ENCODE measurements around the gene WIPF2.
"Not testable (repeated sequence)": the region's sequence is repeated elsewhere in the genome, so short reads cannot be mapped to it uniquely, and the experiment has no call there.

Gene WIPF2

DNA sequence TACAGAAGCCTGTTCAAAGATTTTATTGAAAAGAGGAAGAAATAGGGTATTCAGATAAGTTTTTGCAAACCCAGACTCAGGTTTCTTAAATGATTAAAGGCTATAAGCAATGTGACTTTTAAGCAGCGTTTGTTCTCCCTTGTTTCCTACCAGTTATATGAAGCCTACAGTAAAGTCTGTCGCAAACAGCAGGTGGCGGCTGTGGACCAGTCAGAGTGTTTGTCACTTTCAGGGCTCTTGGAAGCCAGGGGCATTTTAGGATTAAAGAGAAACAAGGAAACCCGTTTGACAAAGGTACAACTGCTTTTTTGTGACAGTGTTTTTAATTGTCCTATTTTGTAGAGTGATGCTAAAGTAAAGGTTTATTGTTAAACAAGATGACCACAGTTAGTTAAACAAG, 82.2 kb downstream of the WIPF2 start:
- peak; percentile 38 for DNase-seq

DNA sequence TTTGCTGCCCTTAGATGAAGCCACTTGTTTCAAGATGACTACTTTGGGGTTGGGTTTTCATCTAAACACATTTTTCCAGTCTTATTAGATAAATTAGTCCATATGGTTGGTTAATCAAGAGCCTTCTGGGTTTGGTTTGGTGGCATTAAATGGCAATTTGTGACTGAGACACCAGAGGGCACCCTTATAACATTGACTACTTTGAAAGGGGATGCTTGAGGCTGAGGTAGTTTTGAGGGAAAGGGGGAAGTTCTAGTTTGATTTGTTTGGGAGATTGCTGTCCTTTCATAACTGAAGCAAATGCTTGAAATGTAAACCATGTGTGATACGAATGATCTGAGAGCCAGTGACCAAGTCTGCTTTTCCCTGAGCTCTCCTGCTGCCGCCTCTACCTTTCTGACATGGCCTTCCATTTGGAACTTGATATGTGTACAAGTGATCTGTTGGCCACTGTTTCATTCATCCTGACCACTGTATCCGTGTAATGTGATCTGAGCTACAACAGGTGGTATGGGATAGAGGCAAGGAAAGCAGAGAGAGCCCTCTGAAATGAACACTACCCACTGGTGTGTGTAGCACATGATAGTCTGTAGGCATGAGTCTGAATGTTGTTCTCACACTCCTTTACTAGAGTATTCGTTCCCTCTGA, 84.0 kb downstream of the WIPF2 start:
- DNase-seq = peak; percentile 67

DNA sequence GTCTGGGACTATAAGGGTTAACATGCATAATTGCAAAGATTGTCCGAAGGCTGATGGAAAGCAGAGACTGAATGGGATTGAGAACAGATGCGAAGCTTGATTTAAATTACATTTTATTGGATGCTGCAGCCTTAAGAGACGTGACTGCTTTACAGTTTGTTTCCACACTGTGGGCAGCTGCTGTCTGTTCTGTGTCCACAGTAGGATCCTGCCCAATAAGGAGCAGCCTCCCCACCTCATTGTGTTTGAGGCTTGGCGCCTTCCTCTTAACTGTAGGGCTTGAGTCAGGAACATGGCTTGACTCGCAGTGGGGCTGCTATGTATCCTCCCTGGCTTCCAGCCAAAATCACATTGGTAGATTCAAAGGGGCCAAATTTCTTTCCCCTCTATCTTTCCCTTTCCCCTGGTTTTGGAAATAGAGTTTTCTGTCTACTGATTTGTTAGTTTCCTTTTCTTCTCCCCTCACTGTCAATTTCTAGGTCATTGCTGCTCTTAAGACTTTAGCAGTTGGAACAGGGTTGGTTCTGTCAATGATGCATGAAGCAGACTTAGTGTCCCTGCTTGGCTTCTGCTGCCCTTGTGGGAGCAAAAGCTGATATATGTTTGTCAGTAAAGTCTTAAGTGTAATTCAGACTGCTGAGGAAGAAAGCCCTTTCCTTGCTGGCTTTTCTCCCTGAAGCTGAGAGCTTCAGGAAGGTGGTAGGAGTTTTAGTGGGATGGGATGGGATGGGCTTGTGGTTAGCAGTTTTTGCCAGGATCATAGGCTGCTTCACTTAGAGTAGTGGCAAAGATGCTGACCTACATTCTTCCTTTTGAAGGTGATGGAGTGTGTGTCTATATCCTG, 84.8 kb downstream of the WIPF2 start:
- DNase-seq = no peak

DNA sequence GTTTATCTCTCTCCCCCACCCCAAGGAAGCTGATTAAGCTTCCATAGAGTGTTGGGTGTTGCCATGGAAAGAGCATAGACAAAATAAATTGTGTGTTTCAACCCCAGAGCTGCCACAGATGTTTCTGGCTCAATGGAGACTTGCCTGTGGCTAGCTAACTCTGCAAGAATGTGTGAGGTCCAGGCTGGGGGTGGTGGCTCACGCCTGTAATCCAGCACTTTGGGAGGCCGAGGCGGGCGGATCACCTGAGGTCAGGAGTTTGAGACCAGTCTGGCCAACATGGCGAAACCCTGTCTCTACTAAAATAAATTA, 85.4 kb downstream of the WIPF2 start:
- DNase-seq = not testable (repeated sequence)

DNA sequence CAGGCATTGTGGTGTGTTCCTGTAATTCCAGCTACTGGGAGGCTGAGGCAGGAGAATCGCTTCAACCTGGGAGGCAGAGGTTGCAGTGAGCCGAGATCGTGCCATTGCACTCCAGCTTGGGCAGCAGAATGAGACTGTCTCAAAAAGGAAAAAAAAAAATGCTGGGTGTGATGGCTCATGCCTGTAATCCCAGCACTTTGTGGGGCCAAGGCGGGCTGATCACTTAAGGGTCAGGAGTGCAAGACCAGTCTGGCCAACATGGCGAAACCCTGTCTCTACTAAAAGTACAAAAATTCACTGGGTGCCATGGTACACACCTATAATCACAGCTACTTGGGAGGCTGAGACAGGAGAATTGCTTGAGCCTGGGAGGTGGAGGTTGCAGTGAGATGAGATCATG, 85.8 kb downstream of the WIPF2 start:
- DNase-seq = not testable (repeated sequence)

DNA sequence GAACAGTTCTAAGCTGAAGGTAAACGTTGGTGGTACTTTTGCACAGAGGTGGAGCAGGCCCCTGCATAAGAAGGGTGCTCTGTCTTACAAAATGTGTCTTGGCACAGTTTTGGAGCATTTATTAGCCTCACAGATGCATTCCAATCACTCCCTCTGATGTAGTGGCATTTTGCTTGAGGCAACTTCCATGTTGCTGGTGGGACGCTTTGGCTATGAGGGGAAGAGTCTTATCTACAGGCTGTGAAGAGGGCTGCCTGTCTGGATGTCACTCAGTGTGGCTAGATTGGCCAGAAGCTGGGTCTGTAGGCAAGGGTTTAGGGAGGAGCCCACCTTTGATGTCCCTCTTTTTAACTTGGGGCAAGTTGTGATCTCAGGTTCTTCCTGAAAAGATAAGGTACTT, 87.3 kb downstream of the WIPF2 start:
- no peak for DNase-seq

DNA sequence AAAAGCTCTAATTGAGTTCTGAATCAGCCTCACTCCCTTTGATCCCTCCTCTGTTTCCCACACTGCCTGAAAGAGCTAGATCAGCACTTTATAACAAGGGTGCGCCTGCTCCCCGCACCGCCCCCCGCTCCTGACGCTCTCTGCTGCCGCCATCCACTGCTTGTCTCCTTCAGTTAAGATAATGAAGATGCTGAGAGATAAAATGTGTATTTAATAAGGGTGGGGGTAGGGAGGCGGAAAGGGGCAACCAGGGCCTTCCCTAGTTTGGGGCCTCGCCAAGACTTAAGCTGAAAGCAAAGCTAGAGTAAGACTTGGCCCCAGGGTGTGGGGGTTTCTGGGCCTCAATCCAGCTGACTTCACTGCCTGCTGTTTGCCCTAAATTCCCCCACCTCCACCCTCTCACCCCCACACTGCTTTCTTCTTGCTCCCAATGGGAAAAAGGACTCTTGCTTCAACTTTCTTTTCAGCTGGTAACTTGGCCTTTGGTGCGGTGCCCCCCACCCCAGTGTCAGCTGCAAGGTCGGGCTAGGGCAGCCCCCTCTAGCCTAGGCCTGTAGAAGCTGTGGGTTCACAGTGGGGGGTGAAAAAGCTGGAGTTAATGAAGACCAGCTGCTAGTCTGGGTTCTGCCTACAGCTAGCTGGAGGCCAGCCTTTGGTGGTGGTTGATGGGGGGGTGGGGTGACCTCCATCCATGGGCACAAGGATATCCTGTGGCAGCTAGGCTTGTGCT, 88.1 kb downstream of the WIPF2 start:
- DNase-seq = peak; percentile 45

DNA sequence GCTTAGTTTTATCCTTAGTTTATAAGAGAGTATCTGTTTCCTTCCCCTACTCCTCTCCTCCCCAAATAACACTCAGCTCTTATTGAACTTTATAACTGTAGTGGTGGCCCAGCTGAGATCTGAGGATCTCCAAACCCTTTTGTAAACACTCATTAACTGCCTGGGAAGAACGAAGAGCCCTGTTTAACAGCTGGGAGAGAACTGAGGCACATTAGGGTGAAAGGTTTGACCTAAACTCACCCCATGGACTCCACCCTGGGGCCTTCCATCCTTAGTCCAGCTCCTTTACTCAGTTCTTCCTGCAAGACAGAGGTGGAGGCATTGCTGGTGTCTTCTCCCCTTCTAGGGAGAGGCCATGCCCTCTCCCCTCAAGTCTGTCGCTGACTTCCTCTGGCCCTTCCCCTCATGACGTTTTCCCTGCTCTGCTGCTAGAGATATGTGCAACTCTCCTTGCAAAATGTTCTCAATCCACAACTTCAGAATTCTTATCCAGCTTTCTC, 88.7 kb downstream of the WIPF2 start:
- DNase-seq = peak; percentile 45

DNA sequence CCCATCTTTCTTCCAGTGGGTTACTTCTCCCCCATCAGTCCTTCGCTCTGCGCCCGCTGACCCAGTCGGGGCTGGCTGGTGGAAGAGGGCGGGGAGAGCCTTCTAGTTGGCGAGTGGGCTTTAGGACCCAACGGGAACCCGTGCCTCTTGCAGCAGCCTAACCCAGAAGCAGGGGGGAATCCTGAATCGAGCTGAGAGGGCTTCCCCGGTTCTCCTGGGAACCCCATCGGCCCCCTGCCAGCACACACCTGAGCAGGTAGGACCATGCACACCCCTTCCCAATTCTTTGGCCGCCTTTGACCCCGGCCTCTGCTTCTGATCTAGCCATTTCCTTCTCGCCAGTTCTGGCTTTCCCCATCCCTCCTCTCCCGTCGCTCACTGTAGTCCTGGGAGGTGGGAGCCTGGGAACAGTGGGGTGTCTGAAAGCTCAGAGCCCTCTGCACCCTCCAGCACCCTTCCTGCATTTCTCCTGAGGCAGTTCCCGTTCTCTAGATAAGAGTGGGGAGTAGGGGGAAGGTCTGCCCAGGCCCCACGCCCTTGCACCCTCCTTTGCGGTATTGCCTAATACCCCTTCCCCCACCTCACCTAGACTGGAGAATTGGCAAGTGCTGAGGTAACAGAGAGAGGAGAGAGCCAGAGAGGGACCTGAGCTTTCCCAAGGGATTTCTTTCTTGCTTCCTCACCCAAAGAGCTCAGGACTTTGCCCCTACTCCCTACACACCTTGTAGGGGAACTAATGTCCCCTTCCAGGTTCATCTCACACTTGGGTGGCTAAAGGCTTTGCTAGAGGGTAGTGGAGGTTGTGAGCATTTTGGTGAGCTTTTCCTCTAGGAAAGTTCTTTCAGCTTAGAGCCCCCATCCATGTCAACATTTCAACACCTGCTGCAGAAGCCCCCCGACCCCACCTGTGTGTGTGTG, 90.2 kb downstream of the WIPF2 start, which contains the start of gene RARA:
Gene RARA (plus strand): TSS at position 150 of the 918 bp plus-strand sequence. CDS start 22,039 bp downstream, outside the sequence.
- peak; percentile 11 for DNase-seq

DNA sequence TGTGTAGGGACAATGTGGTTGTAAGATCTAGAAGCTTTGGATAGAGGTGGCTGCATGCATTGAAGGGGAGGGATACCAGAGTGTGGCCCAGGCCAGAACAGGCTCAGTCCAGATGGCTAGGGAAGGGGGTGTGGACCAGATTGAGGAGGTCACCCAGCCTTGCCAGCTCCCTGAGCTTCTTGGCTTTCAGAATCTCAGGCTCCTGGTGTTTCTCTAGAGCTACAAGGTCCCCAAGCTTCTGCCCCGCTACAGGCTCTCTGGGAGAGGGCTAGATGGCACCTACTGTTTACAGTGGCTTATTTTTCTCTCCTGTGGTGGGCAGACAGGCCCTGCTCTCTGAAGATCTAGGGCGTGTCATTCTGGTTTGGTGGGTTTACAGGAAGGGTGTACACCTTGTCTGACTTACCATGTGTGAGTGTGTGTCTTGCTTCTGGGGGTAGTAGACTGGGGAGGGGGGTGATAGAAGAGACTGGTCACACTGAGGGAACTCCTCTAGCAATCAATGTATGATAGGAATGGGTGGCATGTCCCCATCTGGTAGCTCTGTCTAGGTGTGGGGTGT, 90.9 kb downstream of the WIPF2 start:
- no peak for DNase-seq

DNA sequence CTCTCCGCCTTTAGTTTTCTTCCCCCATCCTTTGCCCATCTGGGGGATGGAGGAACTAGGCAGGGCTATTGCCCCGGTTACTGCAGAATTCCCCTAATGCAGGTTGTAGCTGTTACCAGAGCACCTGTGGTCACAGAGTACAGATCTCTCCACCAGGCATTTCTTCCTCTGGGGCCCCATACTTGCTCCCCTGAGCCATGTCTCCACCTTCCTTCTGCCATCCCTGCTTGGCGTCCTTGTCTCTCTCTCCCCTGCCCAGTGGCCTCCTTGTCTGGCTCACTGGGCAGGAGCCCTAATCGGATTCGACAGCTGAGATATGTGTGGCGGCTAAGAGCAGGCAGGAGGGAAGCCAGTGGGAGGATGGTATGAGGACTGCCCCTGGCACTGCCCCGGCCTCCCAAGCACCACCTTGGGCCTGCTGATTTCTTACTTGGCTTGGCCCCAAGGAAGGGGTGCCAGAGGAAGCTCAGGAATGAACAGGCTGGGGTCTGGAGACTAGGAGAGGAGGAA, 91.8 kb downstream of the WIPF2 start:
- DNase-seq = no peak

DNA sequence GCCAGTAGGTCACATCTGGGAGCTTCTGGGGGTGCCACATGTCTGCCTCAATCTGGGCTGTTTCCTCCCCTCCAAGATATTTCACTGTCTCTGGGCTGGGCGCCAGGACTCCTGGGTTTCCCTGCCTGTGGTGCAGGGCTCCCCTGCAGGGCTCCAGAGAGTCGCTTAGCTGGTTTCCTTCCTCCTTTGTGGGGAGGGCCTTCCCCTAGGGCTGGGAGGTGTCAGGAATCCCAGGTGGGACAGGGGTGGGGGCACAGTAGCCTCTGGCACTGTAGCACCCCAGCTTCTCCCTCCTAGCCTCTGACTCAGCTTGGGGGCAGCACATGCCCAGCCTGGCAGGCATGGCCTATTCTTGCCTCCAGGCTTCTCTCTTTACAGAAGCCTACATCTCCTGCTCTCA, 92.5 kb downstream of the WIPF2 start:
- no peak for DNase-seq

DNA sequence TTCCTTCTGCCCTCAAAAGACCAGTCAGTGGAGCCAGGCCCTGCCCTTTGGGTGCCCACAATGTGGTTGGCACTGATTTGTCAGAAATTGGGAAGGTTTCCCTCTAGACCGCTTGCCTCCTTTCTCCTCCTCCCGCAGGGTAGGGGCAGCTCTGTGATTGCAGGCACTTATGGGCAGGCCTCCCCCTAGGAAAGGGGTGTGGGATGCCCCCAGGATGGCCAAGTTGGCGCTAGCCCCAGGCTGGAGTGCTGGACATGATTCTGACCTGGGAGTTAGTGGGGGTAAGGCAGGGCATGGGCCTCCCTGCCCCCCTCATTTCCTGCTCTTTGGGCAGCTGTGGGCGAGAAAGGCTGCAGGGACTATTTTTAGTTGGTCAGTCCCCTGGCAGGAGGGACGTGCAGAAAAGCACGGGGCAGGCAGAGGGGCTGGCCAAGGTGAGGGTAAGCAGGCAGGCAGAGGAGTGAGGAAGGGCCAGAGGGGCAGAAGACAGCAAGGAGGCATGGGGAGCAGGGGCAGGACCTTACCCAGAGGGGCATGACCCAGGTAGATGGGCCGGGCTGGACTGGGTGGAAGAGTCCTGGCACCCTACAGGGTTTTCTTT, 93.1 kb downstream of the WIPF2 start:
- no peak for DNase-seq

DNA sequence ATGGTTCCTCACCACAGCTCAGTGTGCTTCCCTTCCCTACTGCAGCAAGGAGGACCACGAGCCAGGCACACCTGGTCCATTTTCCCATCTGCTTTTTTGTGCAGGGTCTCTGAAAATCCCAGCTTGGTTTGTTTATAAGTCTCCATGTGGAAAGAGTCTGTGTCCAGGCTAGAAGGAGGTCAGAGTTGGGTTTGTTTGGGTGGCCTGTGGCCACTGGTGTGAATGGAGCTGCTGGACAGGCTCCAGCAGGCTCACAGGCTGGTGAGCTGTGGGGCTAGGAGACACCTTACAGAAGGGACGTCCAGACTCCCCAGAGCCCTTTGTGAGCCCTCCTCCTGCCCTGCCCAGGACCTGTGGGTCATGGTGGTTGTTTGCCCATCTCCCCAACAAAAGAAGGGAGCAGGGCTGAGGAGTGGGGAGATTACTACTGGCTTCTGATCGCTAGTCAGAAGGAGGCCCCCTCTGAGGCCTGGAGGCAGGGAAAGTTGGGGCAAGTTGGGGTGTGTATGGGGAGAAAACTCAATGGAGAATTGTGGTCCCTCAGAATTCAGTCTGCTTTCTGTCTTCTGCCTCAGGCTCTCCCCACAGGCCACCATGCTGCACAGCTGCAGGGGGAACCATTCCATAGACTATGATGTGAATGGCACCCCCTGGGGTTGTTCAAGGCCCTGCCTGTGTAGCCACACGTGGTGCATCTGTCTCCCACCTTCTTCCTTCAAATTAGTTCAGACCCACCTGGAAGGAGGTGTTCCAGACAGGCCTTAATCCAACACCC, 94.0 kb downstream of the WIPF2 start:
- DNase-seq = no peak

DNA sequence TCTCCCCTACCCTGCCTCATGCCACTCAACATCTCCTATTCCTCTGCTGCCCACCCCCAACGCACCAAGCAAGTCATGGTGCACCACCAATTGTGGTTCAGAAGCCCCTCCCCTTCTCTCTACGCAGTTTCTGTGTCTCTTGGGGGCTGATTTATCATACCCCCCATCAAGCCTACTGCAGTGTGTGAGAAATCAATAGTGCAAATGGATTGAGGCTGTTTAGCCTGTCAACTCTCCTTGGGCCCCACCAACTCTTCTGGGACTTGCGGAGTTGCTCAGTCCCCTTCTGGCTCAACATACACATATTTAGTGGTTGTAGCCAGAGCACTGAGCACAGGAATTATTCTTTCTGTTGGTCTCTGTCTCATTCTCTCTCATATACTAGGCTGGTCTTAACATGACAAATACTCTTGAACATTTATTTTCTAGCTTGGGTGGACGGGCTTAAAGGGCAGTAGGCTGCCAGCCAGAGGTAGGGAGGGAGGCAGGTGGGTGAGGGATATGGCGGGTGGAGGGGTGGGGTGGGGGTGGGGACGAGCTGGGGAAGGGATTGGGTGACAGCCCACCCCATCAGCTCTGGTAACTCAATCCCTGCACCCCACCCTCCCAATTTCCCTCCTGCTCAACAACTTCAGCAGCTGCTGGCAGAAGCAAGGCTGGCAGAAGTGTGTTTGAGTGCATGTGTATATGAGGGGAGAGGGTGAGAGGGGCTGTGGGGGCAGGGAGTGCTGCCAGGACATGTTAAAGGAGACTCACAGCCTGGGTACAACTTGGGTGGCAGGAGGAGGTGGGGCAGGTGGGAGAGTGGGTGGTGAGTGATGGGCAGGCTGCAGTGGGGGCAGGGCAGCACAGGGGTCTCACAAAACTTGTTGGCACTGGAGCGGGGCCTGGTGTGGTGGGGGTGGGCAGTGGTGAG, 94.8 kb downstream of the WIPF2 start:
- peak; percentile 41 for DNase-seq

DNA sequence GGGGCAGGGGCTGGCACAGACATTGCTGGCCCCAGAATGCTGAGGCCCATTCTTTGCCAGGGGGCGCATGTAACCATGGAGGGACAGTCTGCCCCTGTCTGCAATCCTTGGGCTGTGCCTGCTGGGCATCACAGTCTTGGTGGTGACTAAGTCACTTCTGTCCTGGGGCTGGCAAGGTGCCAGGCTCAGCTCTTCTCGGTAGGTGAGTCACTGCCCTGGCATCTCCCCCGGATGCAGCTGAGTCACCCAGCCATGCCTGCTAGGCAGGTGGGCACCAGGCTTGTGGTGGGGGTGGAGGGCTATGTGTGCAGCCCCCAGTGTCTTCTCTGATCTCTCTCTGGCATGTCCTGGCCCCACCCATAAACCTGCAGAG, 95.5 kb downstream of the WIPF2 start:
- DNase-seq = peak; percentile 98

DNA sequence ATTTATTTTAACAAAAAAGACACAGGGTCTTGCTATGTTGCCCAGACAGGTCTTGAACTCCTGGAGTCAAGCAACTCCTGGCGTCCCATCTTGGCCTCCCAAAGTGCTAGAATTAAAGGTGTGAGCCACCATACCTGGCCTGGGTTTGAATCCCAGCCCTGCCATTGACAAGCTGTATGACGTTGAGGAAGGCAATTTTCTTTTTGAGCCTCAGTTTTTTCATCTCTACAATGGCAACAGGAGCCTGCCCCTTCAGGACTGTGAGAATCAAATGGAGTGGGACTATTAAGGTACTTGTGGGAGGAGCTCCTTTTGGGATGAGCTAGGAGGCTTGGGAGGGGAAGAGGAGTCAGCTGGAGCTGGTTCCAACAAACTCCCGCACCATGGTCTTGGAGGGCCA, 96.1 kb downstream of the WIPF2 start:
- DNase-seq = no peak

DNA sequence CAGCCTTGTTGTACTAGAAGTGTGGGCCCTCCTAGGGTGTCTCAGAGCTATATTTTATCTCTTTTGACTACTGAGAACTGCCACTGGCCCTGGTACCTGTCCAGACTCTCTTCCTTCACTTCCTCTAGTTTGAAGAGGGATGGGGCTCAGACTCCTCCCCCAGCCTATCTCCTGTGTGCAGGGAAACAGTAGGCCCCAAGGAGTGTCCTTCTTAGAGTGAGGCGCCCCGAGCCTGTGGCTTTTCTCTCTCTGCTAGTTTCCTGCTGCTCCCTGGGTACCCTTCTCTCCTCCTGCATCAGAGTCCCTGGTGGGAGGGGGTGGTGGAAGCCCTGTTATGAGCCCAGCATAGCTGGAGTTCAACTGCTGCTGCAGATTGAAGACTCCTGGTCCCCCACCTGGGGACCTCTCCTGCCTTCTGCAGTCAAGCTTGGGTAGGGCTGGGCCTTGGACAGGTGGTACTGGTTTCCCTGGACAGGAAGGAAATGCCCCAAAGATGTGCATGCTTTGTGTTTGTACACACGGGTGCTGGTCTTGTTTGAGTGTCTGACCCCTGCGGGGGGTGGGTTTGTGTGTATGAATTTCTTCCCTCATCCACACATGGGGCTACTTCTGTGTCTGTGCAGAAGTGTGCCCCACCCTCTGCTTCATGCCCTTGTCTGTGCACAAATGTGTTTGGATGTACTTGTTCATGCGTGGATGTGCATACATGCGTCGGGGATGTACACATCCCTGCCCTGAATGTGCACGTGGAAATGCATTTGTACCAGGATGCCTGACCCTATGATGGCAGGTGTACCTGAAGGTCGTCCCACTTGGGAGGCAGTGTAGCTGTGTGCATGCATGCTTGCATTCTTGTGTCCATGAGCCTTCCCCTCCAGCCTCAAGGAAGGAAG, 96.8 kb downstream of the WIPF2 start:
- DNase-seq = peak; percentile 58

All from DMS53 (cell line).